Measurements from ENCODE around the gene EDEM2. TPM values are rescaled to one million over a fixed set of nuclear protein-coding genes. Genes with fewer than 3 reads are reported as not detected.

The EDEM2 gene
- polyA plus RNA-seq, 3 donors, result 39.5 to 86.1 (median 75.6) TPM

GRCh38 chr20:35079472-35080347 is 67.4 kb downstream of the EDEM2 start:
- peaks cover 13% of the 10 kb centered on the region for H3K4me1 Mint-ChIP-seq

GRCh38 chr20:35077872-35078271 is 69.3 kb downstream of the EDEM2 start:
- no peak overlapping the region for H3K4me3 Mint-ChIP-seq

More at GRCh38 chr20:35079472-35080347, 67.4 kb downstream of the EDEM2 start:
- Histone ChIP-seq H3K36me3 (replicated peaks in 1 of 2; ENCODE audit: control insufficient read depth in 1 of 2, insufficient read depth in 2 of 2, low read length in 2 of 2) (peaks cover 26 to 29% of the 10 kb centered on the region in 2 donors), H3K4me1 (ENCODE audit: control insufficient read depth in 1 of 2, insufficient read depth in 2 of 2, low read length in 2 of 2) (no peaks in the 10 kb centered on the region), H3K27ac (ENCODE audit: low read depth in 1 of 2, low read length in 2 of 2) (no peak overlapping the region), H3K4me2 (replicated peaks; ENCODE audit: extremely low read depth, low read length, poor library complexity, severe bottlenecking) (no peak overlapping the region), H3K4me3 (replicated peaks in 1 of 3; ENCODE audit: low read depth in 2 of 3, low read length in 3 of 3) (no peak overlapping the region), H3K9ac (ENCODE audit: insufficient read depth, low read length, poor library complexity, severe bottlenecking) (no peak overlapping the region), H2AFZ (ENCODE audit: insufficient read depth, low read depth, low read length, poor library complexity, severe bottlenecking) (no peak overlapping the region), H3K79me2 (ENCODE audit: insufficient read depth, low read length) (peaks cover 73% of the 10 kb centered on the region), H4K20me1 (ENCODE audit: insufficient read depth, low read length) (peaks cover 77% of the 10 kb centered on the region), H3K27me3 (ENCODE audit: control insufficient read depth in 2 of 2, insufficient read depth in 2 of 2, low read length in 2 of 2) (no peaks in the 10 kb centered on the region), H3K9me3 (replicated peaks in 1 of 2; ENCODE audit: control insufficient read depth in 1 of 2, insufficient read depth in 1 of 2, low read length in 2 of 2) (no peaks in the 10 kb centered on the region)
- DNase-seq, result no peak
- peaks cover 35 to 55% of the 10 kb centered on the region in 2 donors for H3K36me3 Mint-ChIP-seq
- H3K27me3 Mint-ChIP-seq (ENCODE audit: low read depth in 3 of 3), result peaks cover 0 to 2% (median 0%) of the 10 kb centered on the region in 3 donors
- TF ChIP-seq CTCF (IDR thresholded peaks at IDR 0.05), result no peak
- H3K9me3 Mint-ChIP-seq, result peaks cover 0 to 12% (median 3%) of the 10 kb centered on the region in 7 donors
- no peak overlapping the region for H3K4me3 Mint-ChIP-seq
- 100% methylated on average over 2 of the region's 8 CpGs for WGBS (ENCODE audit: insufficient coverage)
- H3K27ac Mint-ChIP-seq, result peak overlapping the region in 4 of 7 donors; percentile 19 to 46 (median 38)
- intact Hi-C loops (cut with micrococcal nuclease), result no loop called here

More at GRCh38 chr20:35077872-35078271, 69.3 kb downstream of the EDEM2 start:
- peaks cover 0 to 2% (median 0%) of the 10 kb centered on the region in 3 donors for H3K27me3 Mint-ChIP-seq (ENCODE audit: low read depth in 3 of 3)
- intact Hi-C loops (cut with micrococcal nuclease), result no loop called here
- peaks cover 26 to 29% of the 10 kb centered on the region in 2 donors for H3K36me3 ChIP-seq (replicated peaks in 1 of 2; ENCODE audit: control insufficient read depth in 1 of 2, insufficient read depth in 2 of 2, low read length in 2 of 2)
- H3K79me2 ChIP-seq (ENCODE audit: insufficient read depth, low read length), result peaks cover 58% of the 10 kb centered on the region
- no peak overlapping the region for H3K27ac ChIP-seq (ENCODE audit: low read depth in 1 of 2, low read length in 2 of 2)
- peaks cover 9% of the 10 kb centered on the region for H3K4me1 Mint-ChIP-seq
- H3K36me3 Mint-ChIP-seq, result peaks cover 40 to 49% of the 10 kb centered on the region in 2 donors
- H3K9me3 ChIP-seq (replicated peaks in 1 of 2; ENCODE audit: control insufficient read depth in 1 of 2, insufficient read depth in 1 of 2, low read length in 2 of 2), result no peaks in the 10 kb centered on the region
- H3K9ac ChIP-seq (ENCODE audit: insufficient read depth, low read length, poor library complexity, severe bottlenecking), result no peak overlapping the region
- H3K4me2 ChIP-seq (replicated peaks; ENCODE audit: extremely low read depth, low read length, poor library complexity, severe bottlenecking), result no peak overlapping the region
- H4K20me1 ChIP-seq (ENCODE audit: insufficient read depth, low read length), result peaks cover 62% of the 10 kb centered on the region
- H3K9me3 Mint-ChIP-seq, result peaks cover 0 to 15% (median 5%) of the 10 kb centered on the region in 7 donors
- H3K27me3 ChIP-seq (ENCODE audit: control insufficient read depth in 2 of 2, insufficient read depth in 2 of 2, low read length in 2 of 2), result no peaks in the 10 kb centered on the region
- TF ChIP-seq CTCF (IDR thresholded peaks at IDR 0.05), result no peak
- no peaks in the 10 kb centered on the region for H3K4me1 ChIP-seq (ENCODE audit: control insufficient read depth in 1 of 2, insufficient read depth in 2 of 2, low read length in 2 of 2)
- no peak for DNase-seq
- H2AFZ ChIP-seq (ENCODE audit: insufficient read depth, low read depth, low read length, poor library complexity, severe bottlenecking), result no peak overlapping the region
- no peak overlapping the region for H3K27ac Mint-ChIP-seq
- 80% methylated on average over 1 of the region's 5 CpGs for WGBS (ENCODE audit: insufficient coverage)
- H3K4me3 ChIP-seq (replicated peaks in 1 of 3; ENCODE audit: low read depth in 2 of 3, low read length in 3 of 3), result no peak overlapping the region

All from CD14-positive monocyte (primary cell).